Astrocyte of the cerebellum (primary cell): ENCODE results near the gene ZNF771.
"Not testable (repeated sequence)": the region's sequence is repeated elsewhere in the genome, so short reads cannot be mapped to it uniquely, and the experiment has no call there.

Source experiments
- DNase-seq: peaks from one replicate; pipeline ENCODE4 v3.0.0-alpha.2; 2011; ENCODE audit warnings: low read depth
- H3K4me3 ChIP-seq: 2 replicates; pipeline ENCODE4 v1.5.1; 2011; ENCODE audit warnings: mild to moderate bottlenecking, low read depth, low read length, moderate library complexity
- in situ Hi-C: cut with HindIII; loops from 2 replicates; pipeline ENCODE4 v1.10.0; 2017; ENCODE audit warnings: low sequenced_read_pairs
- TF ChIP-seq, protein P1 (sequence below): IDR thresholded peaks from 2 replicates; pipeline ENCODE4 v1.5.1; 2012; ENCODE audit warnings: low read length, low read depth, moderate library complexity, mild to moderate bottlenecking; ENCODE audit errors: missing control alignments

The ZNF771 gene

DNA sequence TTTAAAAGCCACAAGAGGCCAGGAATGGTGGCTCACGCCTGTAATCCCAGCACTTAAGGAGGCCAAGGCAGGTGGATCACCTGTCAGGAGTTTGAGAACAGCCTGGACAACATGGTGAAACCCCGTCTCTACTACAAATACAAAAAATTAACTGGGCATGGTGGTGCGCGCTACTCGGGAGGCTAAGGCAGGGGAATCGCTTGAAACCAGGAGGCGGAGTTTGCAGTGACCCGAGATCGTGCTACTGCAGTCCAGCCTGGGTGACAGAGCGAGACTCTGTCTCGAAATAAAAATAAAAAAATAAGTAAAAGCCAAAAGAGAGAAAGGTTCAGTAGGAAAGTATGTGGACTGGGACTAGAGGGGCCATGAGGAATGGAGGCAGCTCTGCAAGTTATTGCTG, 52.0 kb downstream of the ZNF771 start:
- no peak overlapping the region for H3K4me3 ChIP-seq
- in situ Hi-C loops, result no loop called here
- TF ChIP-seq, protein P1, sequence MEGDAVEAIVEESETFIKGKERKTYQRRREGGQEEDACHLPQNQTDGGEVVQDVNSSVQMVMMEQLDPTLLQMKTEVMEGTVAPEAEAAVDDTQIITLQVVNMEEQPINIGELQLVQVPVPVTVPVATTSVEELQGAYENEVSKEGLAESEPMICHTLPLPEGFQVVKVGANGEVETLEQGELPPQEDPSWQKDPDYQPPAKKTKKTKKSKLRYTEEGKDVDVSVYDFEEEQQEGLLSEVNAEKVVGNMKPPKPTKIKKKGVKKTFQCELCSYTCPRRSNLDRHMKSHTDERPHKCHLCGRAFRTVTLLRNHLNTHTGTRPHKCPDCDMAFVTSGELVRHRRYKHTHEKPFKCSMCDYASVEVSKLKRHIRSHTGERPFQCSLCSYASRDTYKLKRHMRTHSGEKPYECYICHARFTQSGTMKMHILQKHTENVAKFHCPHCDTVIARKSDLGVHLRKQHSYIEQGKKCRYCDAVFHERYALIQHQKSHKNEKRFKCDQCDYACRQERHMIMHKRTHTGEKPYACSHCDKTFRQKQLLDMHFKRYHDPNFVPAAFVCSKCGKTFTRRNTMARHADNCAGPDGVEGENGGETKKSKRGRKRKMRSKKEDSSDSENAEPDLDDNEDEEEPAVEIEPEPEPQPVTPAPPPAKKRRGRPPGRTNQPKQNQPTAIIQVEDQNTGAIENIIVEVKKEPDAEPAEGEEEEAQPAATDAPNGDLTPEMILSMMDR, result no peak
- DNase-seq, result no peak

DNA sequence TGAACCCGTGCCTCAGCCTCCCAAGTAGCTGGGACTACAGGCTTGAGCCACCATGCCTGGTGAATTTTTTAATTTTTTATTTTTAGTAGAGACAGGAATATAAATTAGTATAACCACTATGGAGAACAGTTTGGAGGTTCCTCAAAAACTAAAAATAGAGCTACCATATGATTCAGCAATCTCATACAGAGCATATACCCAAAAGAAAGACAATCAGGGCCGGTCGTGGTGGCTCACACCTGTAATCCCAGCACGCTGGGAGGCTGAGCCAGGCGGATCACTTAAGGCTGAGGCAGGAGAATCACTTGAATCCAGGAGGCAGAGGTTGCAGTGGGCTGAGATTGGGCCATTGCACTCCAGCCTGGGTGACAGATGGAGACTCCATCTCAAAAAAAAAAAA, 54.0 kb downstream of the ZNF771 start:
- DNase-seq, in situ Hi-C loops: not testable (repeated sequence)

GRCh38 chr16:30464078-30464477, 56.7 kb downstream of the ZNF771 start:
- no peak overlapping the region for H3K4me3 ChIP-seq
- DNase-seq, result no peak
- TF ChIP-seq, protein P1, result no peak
- in situ Hi-C loops, result no loop called here

More for the DNA sequence above, 54.0 kb downstream of the ZNF771 start:
- H3K4me3 ChIP-seq, result not testable (repeated sequence)
